ENCODE results near the gene POLR2E.

The POLR2E gene

GRCh38 chr19:1090731-1091543, 4.2 kb downstream of the POLR2E start:
- Histone ChIP-seq H3K27me3 (ENCODE audit: control insufficient read depth, insufficient read depth, low read length) (no peaks in the 10 kb centered on the region), H3K4me3 (ENCODE audit: low read depth, low read length) (no peak overlapping the region), H3K4me1 (ENCODE audit: control insufficient read depth, insufficient read depth, low read length) (peaks cover 5% of the 10 kb centered on the region; the same call in 1 of the 2 replicates), H3K27ac (ENCODE audit: low read depth, low read length) (no peak overlapping the region), H3K9me3 (ENCODE audit: control insufficient read depth, insufficient read depth, low read length) (no peaks in the 10 kb centered on the region), H3K9ac (ENCODE audit: low read depth, low read length) (no peak overlapping the region), H3K36me3 (ENCODE audit: control insufficient read depth, insufficient read depth, low read length) (peaks cover 63% of the 10 kb centered on the region)

- H3K27ac ChIP-seq (ENCODE audit: low read depth, low read length): no peak overlapping the region
- H3K36me3 ChIP-seq (ENCODE audit: control insufficient read depth, insufficient read depth, low read length): peaks cover 69% of the 10 kb centered on the region
- H3K4me1 ChIP-seq (ENCODE audit: control insufficient read depth, insufficient read depth, low read length): peaks cover 5% of the 10 kb centered on the region; the same call in 1 of the 2 replicates
- H3K9me3 ChIP-seq (ENCODE audit: control insufficient read depth, insufficient read depth, low read length): no peaks in the 10 kb centered on the region
- H3K4me3 ChIP-seq (ENCODE audit: low read depth, low read length): no peak overlapping the region
- H3K27me3 ChIP-seq (ENCODE audit: control insufficient read depth, insufficient read depth, low read length): no peaks in the 10 kb centered on the region
- no peak overlapping the region for H3K9ac ChIP-seq (ENCODE audit: low read depth, low read length)
Observed at GRCh38 chr19:1089891-1090290, 5.3 kb downstream of the POLR2E start.

GRCh38 chr19:1089126-1089771, 5.9 kb downstream of the POLR2E start:
- H3K36me3 ChIP-seq (ENCODE audit: control insufficient read depth, insufficient read depth, low read length): peaks cover 74% of the 10 kb centered on the region
- H3K4me3 ChIP-seq (ENCODE audit: low read depth, low read length): no peak overlapping the region
- H3K9me3 ChIP-seq (ENCODE audit: control insufficient read depth, insufficient read depth, low read length): no peaks in the 10 kb centered on the region
- no peak overlapping the region for H3K27ac ChIP-seq (ENCODE audit: low read depth, low read length)
- no peaks in the 10 kb centered on the region for H3K27me3 ChIP-seq (ENCODE audit: control insufficient read depth, insufficient read depth, low read length)
- no peak overlapping the region for H3K9ac ChIP-seq (ENCODE audit: low read depth, low read length)
- peaks cover 3% of the 10 kb centered on the region; the same call in 1 of the 2 replicates for H3K4me1 ChIP-seq (ENCODE audit: control insufficient read depth, insufficient read depth, low read length)

GRCh38 chr19:1088416-1089010, 6.7 kb downstream of the POLR2E start:
- Histone ChIP-seq H3K9ac (ENCODE audit: low read depth, low read length) (no peak overlapping the region), H3K27ac (ENCODE audit: low read depth, low read length) (peak overlapping the region; percentile 42), H3K9me3 (ENCODE audit: control insufficient read depth, insufficient read depth, low read length) (no peaks in the 10 kb centered on the region), H3K27me3 (ENCODE audit: control insufficient read depth, insufficient read depth, low read length) (no peaks in the 10 kb centered on the region), H3K4me1 (ENCODE audit: control insufficient read depth, insufficient read depth, low read length) (no peaks in the 10 kb centered on the region), H3K4me3 (ENCODE audit: low read depth, low read length) (no peak overlapping the region), H3K36me3 (ENCODE audit: control insufficient read depth, insufficient read depth, low read length) (peaks cover 77% of the 10 kb centered on the region)

- Histone ChIP-seq H3K36me3 (ENCODE audit: control insufficient read depth, insufficient read depth, low read length) (peaks cover 77% of the 10 kb centered on the region), H3K4me1 (ENCODE audit: control insufficient read depth, insufficient read depth, low read length) (no peaks in the 10 kb centered on the region), H3K4me3 (ENCODE audit: low read depth, low read length) (no peak overlapping the region), H3K27ac (ENCODE audit: low read depth, low read length) (peak overlapping the region; percentile 54), H3K9ac (ENCODE audit: low read depth, low read length) (no peak overlapping the region), H3K27me3 (ENCODE audit: control insufficient read depth, insufficient read depth, low read length) (no peaks in the 10 kb centered on the region), H3K9me3 (ENCODE audit: control insufficient read depth, insufficient read depth, low read length) (no peaks in the 10 kb centered on the region)
Observed at GRCh38 chr19:1087813-1088415, 7.3 kb downstream of the POLR2E start.

GRCh38 chr19:1086613-1087012, 8.6 kb downstream of the POLR2E start:
- Histone ChIP-seq H3K9ac (ENCODE audit: low read depth, low read length) (no peak overlapping the region), H3K9me3 (ENCODE audit: control insufficient read depth, insufficient read depth, low read length) (no peaks in the 10 kb centered on the region), H3K27ac (ENCODE audit: low read depth, low read length) (no peak overlapping the region), H3K4me1 (ENCODE audit: control insufficient read depth, insufficient read depth, low read length) (no peaks in the 10 kb centered on the region), H3K27me3 (ENCODE audit: control insufficient read depth, insufficient read depth, low read length) (no peaks in the 10 kb centered on the region), H3K36me3 (ENCODE audit: control insufficient read depth, insufficient read depth, low read length) (peaks cover 67% of the 10 kb centered on the region), H3K4me3 (ENCODE audit: low read depth, low read length) (no peak overlapping the region)

- Histone ChIP-seq H3K9ac (ENCODE audit: low read depth, low read length) (no peak overlapping the region), H3K36me3 (ENCODE audit: control insufficient read depth, insufficient read depth, low read length) (peaks cover 62% of the 10 kb centered on the region), H3K27ac (ENCODE audit: low read depth, low read length) (no peak overlapping the region), H3K27me3 (ENCODE audit: control insufficient read depth, insufficient read depth, low read length) (no peaks in the 10 kb centered on the region), H3K4me3 (ENCODE audit: low read depth, low read length) (no peak overlapping the region), H3K4me1 (ENCODE audit: control insufficient read depth, insufficient read depth, low read length) (no peaks in the 10 kb centered on the region), H3K9me3 (ENCODE audit: control insufficient read depth, insufficient read depth, low read length) (no peaks in the 10 kb centered on the region)
Observed at GRCh38 chr19:1085676-1086442, 9.3 kb downstream of the POLR2E start.

GRCh38 chr19:1085053-1085658, 10.0 kb downstream of the POLR2E start:
- no peak overlapping the region for H3K9ac ChIP-seq (ENCODE audit: low read depth, low read length)
- no peaks in the 10 kb centered on the region for H3K4me1 ChIP-seq (ENCODE audit: control insufficient read depth, insufficient read depth, low read length)
- peaks cover 65% of the 10 kb centered on the region for H3K36me3 ChIP-seq (ENCODE audit: control insufficient read depth, insufficient read depth, low read length)
- no peaks in the 10 kb centered on the region for H3K9me3 ChIP-seq (ENCODE audit: control insufficient read depth, insufficient read depth, low read length)
- no peak overlapping the region for H3K27ac ChIP-seq (ENCODE audit: low read depth, low read length)
- H3K4me3 ChIP-seq (ENCODE audit: low read depth, low read length): no peak overlapping the region
- no peaks in the 10 kb centered on the region for H3K27me3 ChIP-seq (ENCODE audit: control insufficient read depth, insufficient read depth, low read length)

- Histone ChIP-seq H3K27ac (ENCODE audit: low read depth, low read length) (no peak overlapping the region), H3K27me3 (ENCODE audit: control insufficient read depth, insufficient read depth, low read length) (no peaks in the 10 kb centered on the region), H3K9me3 (ENCODE audit: control insufficient read depth, insufficient read depth, low read length) (no peaks in the 10 kb centered on the region), H3K4me1 (ENCODE audit: control insufficient read depth, insufficient read depth, low read length) (no peaks in the 10 kb centered on the region), H3K9ac (ENCODE audit: low read depth, low read length) (no peak overlapping the region), H3K36me3 (ENCODE audit: control insufficient read depth, insufficient read depth, low read length) (peaks cover 68% of the 10 kb centered on the region), H3K4me3 (ENCODE audit: low read depth, low read length) (no peak overlapping the region)
Observed at GRCh38 chr19:1084024-1084868, 10.9 kb downstream of the POLR2E start.
